ENCODE measurements around the gene FAM221A.
"Not testable (repeated sequence)": the region's sequence is repeated elsewhere in the genome, so short reads cannot be mapped to it uniquely, and the experiment has no call there.

GRCh38 chr7:23684041-23684440 lies 4.0 kb downstream of the FAM221A start:
- TF ChIP-seq CTCF (IDR thresholded peaks at IDR 0.05; ENCODE audit: low read depth, low read length); EZH2phosphoT487 (IDR thresholded peaks at IDR 0.05; ENCODE audit: low read depth): not testable (repeated sequence)

Measured in OCI-LY3 (cell line).